ENCODE measurements around the gene ZNRD2. TPM values are rescaled to one million over a fixed set of nuclear protein-coding genes. Genes with fewer than 3 reads are reported as not detected.
A peak's percentile ranks its signal among the peaks of the same experiment; 100 is the strongest.

The ZNRD2 gene
- total RNA-seq, 1 experiment from 2014 or later, result 66.8 TPM

GRCh38 chr11:65572356-65573051, 2.2 kb downstream of the ZNRD2 start, which contains the start of gene FAM89B:
TSS of gene FAM89B (plus strand) at chr11:65572538. CDS start at chr11:65572670, 132 bp downstream.
- Histone ChIP-seq H3K27ac (ENCODE audit: low read depth, low read length) (peak within 1 kb of the TSS; percentile 94), H3K9ac (ENCODE audit: low read length) (peak within 1 kb of the TSS; percentile 98), H3K27me3 (ENCODE audit: insufficient read depth, low read length) (no peaks in the 10 kb centered on the region), H3K4me1 (ENCODE audit: control insufficient read depth in 1 of 2, insufficient read depth in 2 of 2, low read length in 2 of 2) (peaks cover 48 to 70% of the 10 kb centered on the region in 2 experiments), H3K79me2 (ENCODE audit: insufficient read depth, low read length) (peaks cover 68% of the 10 kb centered on the region), H4K20me1 (ENCODE audit: insufficient read depth) (no peaks in the 10 kb centered on the region), H3K4me2 (ENCODE audit: low read length) (peak within 1 kb of the TSS; percentile 78), H3K9me3 (ENCODE audit: control insufficient read depth in 1 of 2, insufficient read depth in 1 of 2, low read depth in 1 of 2, low read length in 2 of 2) (no peaks in the 10 kb centered on the region), H2AFZ (ENCODE audit: low read depth, low read length, poor library complexity, severe bottlenecking) (no peak within 1 kb of the TSS), H3K36me3 (ENCODE audit: control insufficient read depth in 1 of 2, insufficient read depth in 2 of 2, low read length in 2 of 2) (no peaks in the 10 kb centered on the region; a peak in 1 of 4 replicates), H3K9me2 (ENCODE audit: insufficient read depth) (no peaks in the 10 kb centered on the region), H3K4me3 (replicated peaks in 1 of 2; ENCODE audit: low read depth in 1 of 2, low read length in 2 of 2) (peak within 1 kb of the TSS; percentile 97 to 100)
- no TSS peak for BruUV-seq (replicated peaks)
- intact Hi-C loops (cut with micrococcal nuclease), result loop anchor here (5.0 kb wide), 1 partner anchor 190 kb away; the partner anchor contains the start of gene SLC25A45
- ChIA-PET CTCF (interaction anchor here (1.0 to 4.5 kb wide), 8 partner anchors 12 to 65 kb away, joined by 3 to 89 read pairs (median 6); partner anchors contain the start of genes PCNX3 and SIPA1), RAD21 (ENCODE audit: low non-redundant PET in 1 of 2, low total read pairs in 2 of 2, uncharacterized antibody in 2 of 2, unreplicated experiment in 2 of 2) (interaction anchor here (0.6 to 3.3 kb wide), 5 partner anchors 13 to 36 kb away, joined by 3 to 32 read pairs (median 4); no protein-coding TSS in a partner anchor), POLR2A (interaction anchor here (0.6 to 3.9 kb wide), 8 partner anchors 13 to 318 kb away, joined by 3 to 15 read pairs (median 4); partner anchors contain the start of gene MALAT1)
- ATAC-seq, result peak; percentile 33
- no peak for DNase-seq (ENCODE audit: low read depth, low spot score)
- TF ChIP-seq TCF7L2 (IDR thresholded peaks at IDR 0.05; ENCODE audit: borderline replicate concordance, extremely low read depth, insufficient read depth, insufficient read length) (peak; percentile 63), SIN3A (IDR thresholded peaks at IDR 0.05; ENCODE audit: low read depth) (no peak), FOSL1 (IDR thresholded peaks at IDR 0.05; ENCODE audit: low read depth) (no peak), ZNF274 (IDR thresholded peaks at IDR 0.05; ENCODE audit: low read depth, low read length) (no peak), CBX3 (IDR thresholded peaks at IDR 0.05; ENCODE audit: low read depth) (no peak), ZFX (IDR thresholded peaks at IDR 0.05) (peak; percentile 86), RAD21 (IDR thresholded peaks at IDR 0.05; ENCODE audit: low read depth) (no peak), EZH2phosphoT487 (IDR thresholded peaks at IDR 0.05; ENCODE audit: borderline replicate concordance) (no peak), JUND (IDR thresholded peaks at IDR 0.05) (no peak), ELF1 (IDR thresholded peaks at IDR 0.05; ENCODE audit: borderline replicate concordance, low read depth) (no peak), YY1 (IDR thresholded peaks at IDR 0.05; ENCODE audit: extremely low read depth, insufficient replicate concordance, low read depth, low read length) (peak; percentile 22), SP1 (IDR thresholded peaks at IDR 0.05; ENCODE audit: low read depth) (no peak), POLR2A (IDR thresholded peaks at IDR 0.05; ENCODE audit: borderline replicate concordance, extremely low read depth, insufficient read depth, insufficient read length) (peak; percentile 33), EZH2 (IDR thresholded peaks at IDR 0.05) (no peak), CTCF (IDR thresholded peaks at IDR 0.05 in 2 of 3, conservative IDR thresholded peaks at IDR 0.05 in 1 of 3; ENCODE audit: borderline replicate concordance in 1 of 3, insufficient read depth in 1 of 3, low read depth in 2 of 3, low read length in 2 of 3) (no peak), EGR1 (IDR thresholded peaks at IDR 0.05; ENCODE audit: low read depth) (no peak), ATF3 (IDR thresholded peaks at IDR 0.05) (no peak)
- TF ChIP-seq, protein P1, sequence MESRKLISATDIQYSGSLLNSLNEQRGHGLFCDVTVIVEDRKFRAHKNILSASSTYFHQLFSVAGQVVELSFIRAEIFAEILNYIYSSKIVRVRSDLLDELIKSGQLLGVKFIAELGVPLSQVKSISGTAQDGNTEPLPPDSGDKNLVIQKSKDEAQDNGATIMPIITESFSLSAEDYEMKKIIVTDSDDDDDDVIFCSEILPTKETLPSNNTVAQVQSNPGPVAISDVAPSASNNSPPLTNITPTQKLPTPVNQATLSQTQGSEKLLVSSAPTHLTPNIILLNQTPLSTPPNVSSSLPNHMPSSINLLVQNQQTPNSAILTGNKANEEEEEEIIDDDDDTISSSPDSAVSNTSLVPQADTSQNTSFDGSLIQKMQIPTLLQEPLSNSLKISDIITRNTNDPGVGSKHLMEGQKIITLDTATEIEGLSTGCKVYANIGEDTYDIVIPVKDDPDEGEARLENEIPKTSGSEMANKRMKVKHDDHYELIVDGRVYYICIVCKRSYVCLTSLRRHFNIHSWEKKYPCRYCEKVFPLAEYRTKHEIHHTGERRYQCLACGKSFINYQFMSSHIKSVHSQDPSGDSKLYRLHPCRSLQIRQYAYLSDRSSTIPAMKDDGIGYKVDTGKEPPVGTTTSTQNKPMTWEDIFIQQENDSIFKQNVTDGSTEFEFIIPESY (IDR thresholded peaks at IDR 0.05; ENCODE audit: extremely low read depth, insufficient replicate concordance, low read length), result no peak
- TF ChIP-seq, protein P2, sequence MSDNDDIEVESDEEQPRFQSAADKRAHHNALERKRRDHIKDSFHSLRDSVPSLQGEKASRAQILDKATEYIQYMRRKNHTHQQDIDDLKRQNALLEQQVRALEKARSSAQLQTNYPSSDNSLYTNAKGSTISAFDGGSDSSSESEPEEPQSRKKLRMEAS (IDR thresholded peaks at IDR 0.05), result no peak
